H1 (cell line): Measurements from ENCODE around the gene SNX24. TPM values are rescaled to one million over a fixed set of nuclear protein-coding genes. Genes with fewer than 3 reads are reported as not detected.

Experiments used
- CTCF ChIA-PET: fragments of 300-600 bp; sonication (Branson Sonifier 250); formaldehyde crosslinking; loops from one replicate; lab custom pipeline; 2021; ENCODE audit not compliant: partially characterized antibody; lab: Charles Lee
- POLR2A ChIA-PET: fragments of 300-600 bp; sonication (Branson Sonifier 250); formaldehyde crosslinking; loops from one replicate; lab custom pipeline; 2021; ENCODE audit warnings: inconsistent platforms; ENCODE audit not compliant: partially characterized antibody; lab: Charles Lee
- DNase-seq, 2 experiments: peaks; one replicate each; pipeline versions ENCODE4 v3.0.0 to v3.0.0-alpha.2; 2010 to 2022; ENCODE audit warnings: low spot score in 2 of 2, low read depth in 1 of 2, mixed read lengths in 1 of 2
- FAIRE-seq: peaks from 2 replicates; lab custom pipeline; 2011; peaks lifted over from hg19 to GRCh38; lab: Jason Lieb, UNC
- H2AFZ ChIP-seq: 2 replicates; pipeline ENCODE4 v1.8.1; 2012; ENCODE audit warnings: low read length, inconsistent platforms
- H2AK5ac ChIP-seq: 2 replicates; pipeline ENCODE4 v1.6.1; 2013; ENCODE audit warnings: low read depth, low read length
- H2BK120ac ChIP-seq: replicated peaks from 2 replicates; pipeline ENCODE3; 2013; ENCODE audit warnings: low read depth, low read length, inconsistent platforms
- H2BK12ac ChIP-seq: 2 replicates; pipeline ENCODE4 v1.6.1; 2013; ENCODE audit warnings: low read depth, low read length
- H2BK15ac ChIP-seq: 2 replicates; pipeline ENCODE4 v1.6.1; 2013; ENCODE audit warnings: low read length
- H2BK20ac ChIP-seq: 2 replicates; pipeline ENCODE4 v1.6.1; 2013; ENCODE audit warnings: low read length
- H2BK5ac ChIP-seq: 2 replicates; pipeline ENCODE4 v1.6.1; 2013; ENCODE audit warnings: low read depth, low read length
- H3K14ac ChIP-seq: 2 replicates; pipeline ENCODE4 v1.6.1; 2013; ENCODE audit warnings: inconsistent platforms; ENCODE audit not compliant: insufficient read length
- H3K18ac ChIP-seq: 2 replicates; pipeline ENCODE4 v1.6.1; 2013; ENCODE audit warnings: low read length; ENCODE audit errors: extremely low read depth
- H3K23ac ChIP-seq: 2 replicates; pipeline ENCODE4 v1.6.1; 2013; ENCODE audit warnings: inconsistent platforms; ENCODE audit not compliant: insufficient read length
- H3K23me2 ChIP-seq: 2 replicates; pipeline ENCODE4 v1.6.1; 2013; ENCODE audit warnings: low read depth, low read length
- H3K27ac ChIP-seq: 2 replicates; pipeline ENCODE4 v1.6.1; 2011; ENCODE audit warnings: low read depth, low read length, inconsistent platforms
- H3K27me3 ChIP-seq, 4 experiments: replicated peaks in 1 of 4; 1 replicate in 1 of 4; 2 replicates in 3 of 4; pipeline versions ENCODE4 v1.6.1 to v1.8.1; 2011 to 2013; ENCODE audit warnings: low read length in 3 of 4, mild to moderate bottlenecking in 3 of 4, inconsistent platforms in 2 of 4, mixed read lengths in 2 of 4, moderate library complexity in 1 of 4; ENCODE audit not compliant: control insufficient read depth in 3 of 4, insufficient read depth in 3 of 4; ENCODE audit errors: extremely low read depth in 1 of 4
- H3K36me3 ChIP-seq, 4 experiments: 2 replicates each; pipeline versions ENCODE4 v1.6.1 to v1.8.1; 2011 to 2013; ENCODE audit warnings: mild to moderate bottlenecking in 4 of 4, low read length in 3 of 4, moderate library complexity in 2 of 4, control low read depth in 1 of 4, inconsistent platforms in 1 of 4; ENCODE audit not compliant: insufficient read depth in 4 of 4, control insufficient read depth in 2 of 4
- H3K4ac ChIP-seq: replicated peaks from 2 replicates; pipeline ENCODE3; 2013; ENCODE audit warnings: low read length, low read depth, mixed read lengths, inconsistent platforms; ENCODE audit not compliant: insufficient read length
- H3K4me1 ChIP-seq, 4 experiments: replicated peaks in 1 of 4; 1 replicate in 1 of 4; 2 replicates in 3 of 4; pipeline versions ENCODE4 v1.6.1 to v1.8.1; 2011 to 2013; ENCODE audit warnings: low read length in 3 of 4, inconsistent platforms in 2 of 4, mixed read lengths in 1 of 4; ENCODE audit not compliant: insufficient read depth in 4 of 4, control insufficient read depth in 3 of 4
- H3K4me2 ChIP-seq, 2 experiments: 2 replicates each; pipeline versions ENCODE4 v1.6.1 to v1.8.1; 2011 to 2013; ENCODE audit warnings: low read depth in 2 of 2, low read length in 2 of 2, control low read depth in 1 of 2, inconsistent platforms in 1 of 2, mild to moderate bottlenecking in 1 of 2; ENCODE audit not compliant: insufficient read depth in 1 of 2
- H3K4me3 ChIP-seq, 4 experiments: fragments of 200-600, 300-600 bp in 1 of 4; sonication (generic), shearing (Covaris generic), sonication (Bioruptor Twin) in 1 of 4; 2 replicates each; pipeline versions ENCODE4 v1.5.1 to v1.8.1; 2011 to 2016; ENCODE audit warnings: low read length in 4 of 4, low read depth in 3 of 4, control low read depth in 2 of 4, inconsistent platforms in 2 of 4, mild to moderate bottlenecking in 2 of 4, mixed read lengths in 1 of 4, moderate library complexity in 1 of 4; ENCODE audit not compliant: insufficient read depth in 2 of 4; ENCODE audit errors: extremely low read depth in 1 of 4
- H3K56ac ChIP-seq: replicated peaks from 2 replicates; pipeline ENCODE3; 2013; ENCODE audit warnings: low read depth, mild to moderate bottlenecking, mixed read lengths, low read length, inconsistent platforms; ENCODE audit not compliant: insufficient read length
- H3K79me1 ChIP-seq: 2 replicates; pipeline ENCODE4 v1.6.1; 2013; ENCODE audit warnings: low read depth, low read length, control low read depth
- H3K79me2 ChIP-seq, 2 experiments: 2 replicates each; pipeline versions ENCODE4 v1.6.1 to v1.8.1; 2012 to 2013; ENCODE audit warnings: low read length in 2 of 2, mild to moderate bottlenecking in 2 of 2, inconsistent platforms in 1 of 2; ENCODE audit not compliant: insufficient read depth in 2 of 2, control insufficient read depth in 1 of 2
- H3K9ac ChIP-seq, 4 experiments: replicated peaks in 1 of 4; 1 replicate in 1 of 4; 2 replicates in 3 of 4; pipeline versions ENCODE4 v1.6.1 to v1.8.1; 2011 to 2013; ENCODE audit warnings: low read depth in 3 of 4, low read length in 3 of 4, control low read depth in 2 of 4, mild to moderate bottlenecking in 2 of 4, moderate library complexity in 2 of 4, inconsistent platforms in 1 of 4; ENCODE audit errors: extremely low read depth in 1 of 4
- H3K9me3 ChIP-seq, 2 experiments: 2 replicates each; pipeline versions ENCODE4 v1.6.1 to v1.8.1; 2012 to 2013; ENCODE audit warnings: mild to moderate bottlenecking in 2 of 2, moderate library complexity in 2 of 2, control low read depth in 1 of 2, inconsistent platforms in 1 of 2, low read depth in 1 of 2, low read length in 1 of 2, mixed read lengths in 1 of 2; ENCODE audit not compliant: insufficient read depth in 2 of 2
- H4K20me1 ChIP-seq, 2 experiments: replicated peaks in 1 of 2; 2 replicates each; pipeline versions ENCODE3 to v1.8.1; 2011 to 2013; ENCODE audit warnings: inconsistent platforms in 2 of 2, low read length in 2 of 2, mild to moderate bottlenecking in 1 of 2; ENCODE audit not compliant: insufficient read depth in 2 of 2, control insufficient read depth in 1 of 2
- H4K5ac ChIP-seq: 2 replicates; pipeline ENCODE4 v1.6.1; 2013; ENCODE audit warnings: low read length, low read depth, mixed read lengths, inconsistent platforms; ENCODE audit not compliant: insufficient read length
- H4K8ac ChIP-seq: 2 replicates; pipeline ENCODE4 v1.8.0; 2013; ENCODE audit warnings: mild to moderate bottlenecking, moderate library complexity, low read length, inconsistent platforms; ENCODE audit not compliant: insufficient read depth; ENCODE audit errors: extremely low read depth
- H4K91ac ChIP-seq: replicated peaks from 2 replicates; pipeline ENCODE3; 2013; ENCODE audit warnings: low read length, mixed read lengths, inconsistent platforms; ENCODE audit not compliant: insufficient read length
- JUND ChIP-seq: IDR thresholded peaks from 2 replicates; pipeline ENCODE4 v1.6.1; 2011; ENCODE audit warnings: mild to moderate bottlenecking, improper control_type of control experiment, low read length
- WGBS, 2 experiments: shearing (Covaris generic) in 1 of 2; methylation state at CpG; one replicate each; pipeline versions ENCODE4 v1.1.6 to v1.1.7; 2013 to 2015; ENCODE audit warnings: low lambda C conversion rate in 2 of 2, mixed read lengths in 2 of 2, inconsistent platforms in 1 of 2, low coverage in 1 of 2, missing lambda C conversion rate in 1 of 2; ENCODE audit not compliant: insufficient replicate concordance in 2 of 2, insufficient coverage in 1 of 2, insufficient read length in 1 of 2; ENCODE audit errors: extremely low coverage in 1 of 2, missing lambda C conversion rate in 1 of 2; 5-methylcytosine and 5-hydroxymethylcytosine counted together
- polyA plus RNA-seq, 7 experiments: library from polyadenylated mRNA; depleted of rRNA in 3 of 7; stranded (reverse) in 5 of 7; unstranded in 2 of 7; fragments of >200 nt in 5 of 7; fragments of 200-250 nt in 2 of 7; gene quantifications; 1 replicate in 5 of 7; 2 replicates in 1 of 7; 4 replicates in 1 of 7; pipeline versions ENCODE4 v1.2.1 to v1.2.3, GENCODE V29; 2011 to 2013; ENCODE audit warnings: missing spikeins in 2 of 7, mixed read lengths in 2 of 7
- total RNA-seq: library from RNA; stranded (reverse); fragmentation: NEBNext Ultra II Directional; extraction: Animal tissue kit (Norgen Biotek cat#: 25700); gene quantifications from 2 replicates; pipeline ENCODE4 v1.2.1, GENCODE V29; 2021

SNX24 gene
- total and polyA plus RNA-seq, 2 of the 8 experiments (the other 6 are each of a cell fraction or from before 2014, with no cell fraction given) = 7.3 to 14.3 TPM

DNA sequence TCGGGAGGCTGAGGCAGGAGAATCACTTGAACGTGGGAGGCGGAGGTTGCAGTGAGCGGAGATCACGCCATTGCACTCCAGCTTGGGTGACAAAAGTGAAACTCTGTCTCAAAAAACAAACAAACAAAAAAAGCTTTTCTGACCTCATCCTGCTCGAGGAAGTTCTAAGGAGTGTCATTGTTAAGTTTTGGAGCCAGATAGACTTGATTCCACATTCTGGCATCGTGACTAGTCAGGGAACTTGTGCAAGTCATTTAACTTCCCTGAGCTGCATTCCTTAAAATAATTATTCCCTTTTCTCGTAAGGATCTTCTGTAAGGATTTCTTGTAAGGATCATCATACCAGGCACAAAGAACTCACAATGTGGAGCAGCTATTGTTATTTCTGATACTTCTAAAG is 26.2 kb downstream of the SNX24 start:
- Histone ChIP-seq H3K56ac (no peak overlapping the region), H2BK20ac (no peak overlapping the region), H3K4me2 (no peak overlapping the region), H3K14ac (no peak overlapping the region), H4K8ac (no peak overlapping the region), H3K79me1 (no peaks in the 10 kb centered on the region), H3K27me3 (no peaks in the 10 kb centered on the region), H2BK120ac (no peak overlapping the region), H4K91ac (no peak overlapping the region), H3K4me3 (no peak overlapping the region), H3K4ac (no peak overlapping the region), H3K4me1 (peaks cover 0 to 4% (median 2%) of the 10 kb centered on the region in 4 experiments; a peak in 2 of 7 replicates), H4K20me1 (no peaks in the 10 kb centered on the region), H4K5ac (no peak overlapping the region), H2BK5ac (no peak overlapping the region), H3K36me3 (no peaks in the 10 kb centered on the region; a peak in 1 of 8 replicates), H2BK12ac (no peak overlapping the region), H2BK15ac (no peak overlapping the region), H3K18ac (no peak overlapping the region), H3K9ac (no peak overlapping the region)
- WGBS, 2 experiments = 96% methylated on average over 8 of the region's 8 CpGs; no CpG with 5 or more reads in 1 of the 2 experiments
- ChIA-PET CTCF (interaction anchor here (0.7 to 2.4 kb wide), 5 partner anchors 8 to 168 kb away, joined by 3 to 7 read pairs (median 5); no protein-coding TSS in a partner anchor), POLR2A (interaction anchor here (0.6 to 1.4 kb wide), 2 partner anchors 24 to 43 kb away, joined by 3 read pairs; no protein-coding TSS in a partner anchor)
- no peak for TF ChIP-seq JUND
- TF ChIP-seq, all 59 proteins: peak for 0
- DNase-seq = no peak
- H3K23me2 ChIP-seq = no peaks in the 10 kb centered on the region
- H2AFZ ChIP-seq = no peak overlapping the region
- H3K79me2 ChIP-seq = no peaks in the 10 kb centered on the region
- no peak overlapping the region for H3K27ac ChIP-seq
- no peak overlapping the region for H3K23ac ChIP-seq
- no peaks in the 10 kb centered on the region for H3K9me3 ChIP-seq
- no peak overlapping the region for H2AK5ac ChIP-seq
- FAIRE-seq = no peak
